Stimulated activated CD4-positive, alpha-beta T cell treated with anti-CD3 and anti-CD28 coated beads, TNF-alpha, amount 100 ng/mL, for 48 hours (primary cell): ENCODE data around the gene ZNF205.

Source experiments
- DNase-seq, 3 donors: peaks; one replicate each; pipeline ENCODE4 v3.0.0-alpha.2; 2020; ENCODE audit warnings: low read depth in 3 of 3

Gene ZNF205

DNA sequence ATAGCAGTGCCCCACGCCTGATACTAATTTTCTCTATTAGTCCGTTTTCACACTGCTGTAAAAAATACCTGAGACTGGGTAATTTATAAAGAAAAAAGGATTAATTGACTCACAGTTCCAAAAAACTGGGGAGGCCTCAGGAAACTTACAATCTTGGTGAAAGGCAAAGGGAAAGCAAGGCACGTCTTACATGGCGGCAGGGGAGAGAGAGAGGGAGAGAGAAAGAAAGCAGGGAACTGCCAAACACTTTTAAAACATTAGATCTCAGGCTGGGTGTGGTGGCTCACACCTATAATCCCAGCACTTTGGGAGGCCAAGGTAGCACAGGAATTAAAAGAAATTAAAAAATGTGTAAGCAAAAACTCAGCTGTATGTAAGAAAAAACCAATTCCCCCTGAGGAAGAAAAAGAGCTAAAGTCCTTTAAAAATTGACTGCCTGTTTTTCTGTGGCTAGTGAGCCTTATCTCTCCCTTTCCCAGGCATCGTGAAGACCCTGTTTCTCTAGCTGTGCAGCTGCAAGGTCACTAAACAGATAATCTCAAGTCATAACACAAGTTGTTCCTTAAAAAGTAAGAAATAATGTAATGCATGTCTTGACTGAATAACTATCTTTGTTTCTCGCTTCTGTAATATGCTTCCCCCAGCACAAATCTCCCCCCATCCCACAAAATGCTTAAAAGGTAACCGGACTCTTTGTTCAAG, 27.3 kb upstream of the ZNF205 start:
- no peak for DNase-seq

DNA sequence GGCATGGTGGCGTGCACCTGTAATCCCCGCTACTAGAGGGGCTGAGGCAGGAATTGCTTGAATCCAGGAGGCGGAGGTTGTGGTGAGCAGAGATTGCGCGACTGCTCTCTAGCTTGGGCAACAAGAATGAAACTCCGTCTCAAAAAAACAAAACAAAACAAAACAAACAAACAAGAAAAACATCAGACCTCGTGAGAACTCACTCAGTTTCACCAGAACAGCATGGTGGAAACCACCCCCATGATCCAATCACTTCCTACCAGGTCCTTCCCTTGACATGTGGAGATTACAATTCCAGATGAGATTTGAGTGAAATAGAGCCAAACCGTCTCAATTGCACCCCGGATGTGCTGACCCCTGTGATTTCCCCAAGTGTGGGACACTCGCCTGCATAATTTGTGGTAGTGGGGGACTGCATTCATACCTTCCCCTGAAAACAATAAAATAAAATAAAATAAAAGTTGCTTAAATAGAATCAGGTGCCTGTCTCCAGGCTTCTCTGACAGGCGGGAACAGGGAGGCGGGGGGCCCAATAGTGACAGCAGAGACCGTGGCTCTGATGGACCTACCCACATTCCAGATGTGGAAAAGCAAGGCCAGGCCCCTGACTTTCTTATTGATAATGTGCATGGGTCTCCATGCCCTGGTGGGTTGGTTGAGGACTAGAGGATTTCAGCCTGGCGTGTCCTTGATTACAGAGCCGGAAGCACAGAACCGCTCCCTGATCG, 26.4 kb upstream of the ZNF205 start:
- no peak for DNase-seq

GRCh38 chr16:3086596-3087242, 25.7 kb upstream of the ZNF205 start:
- no peak for DNase-seq

DNA sequence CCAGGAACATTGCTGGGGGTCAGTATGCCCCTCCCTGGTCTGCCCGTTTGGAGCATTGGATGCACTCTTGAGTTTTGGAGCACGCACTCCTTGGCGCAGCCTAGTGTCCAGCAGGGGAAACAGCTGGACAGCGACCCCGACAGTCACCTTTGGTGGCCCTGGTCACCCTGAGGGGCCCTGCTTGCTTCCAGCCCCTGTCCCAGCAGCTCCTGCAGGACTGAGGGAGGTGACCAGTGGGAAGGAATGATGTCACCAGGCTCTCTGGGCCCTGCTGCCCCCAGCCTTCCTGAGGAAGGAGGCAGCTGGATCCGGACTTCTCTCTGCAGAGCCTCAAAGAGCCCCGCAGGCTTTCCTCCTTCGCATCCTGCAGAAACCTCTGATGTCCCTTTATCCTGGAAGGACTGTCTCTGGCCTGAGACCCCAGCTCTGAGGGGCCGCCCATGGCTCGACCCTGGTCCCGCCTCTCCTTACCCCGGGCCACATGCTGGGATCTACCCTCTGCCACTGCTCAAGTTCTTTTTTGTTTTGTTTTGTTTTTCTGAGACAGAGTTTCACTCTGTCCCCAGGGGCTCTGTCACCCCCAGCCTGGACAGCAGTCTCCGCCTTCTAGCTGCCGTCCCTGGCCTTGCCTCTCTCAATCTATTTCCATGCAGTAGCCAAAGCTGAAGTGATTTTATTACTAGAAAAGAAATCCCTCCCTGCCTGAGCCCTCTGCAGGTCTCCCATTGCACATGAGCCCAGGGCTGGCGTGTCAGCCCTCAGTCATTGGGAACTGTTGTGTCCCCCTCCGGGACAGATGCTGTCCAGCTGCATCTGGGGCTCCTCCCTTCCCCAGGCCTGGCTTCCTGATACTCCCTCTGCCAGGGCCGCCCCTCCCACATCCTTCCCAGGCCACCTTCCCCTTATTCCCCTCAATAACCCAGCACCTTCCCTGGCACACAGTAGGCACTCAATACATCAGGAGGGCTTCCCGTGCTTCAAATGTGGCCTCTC, 24.8 kb upstream of the ZNF205 start:
- no peak for DNase-seq

GRCh38 chr16:3088450-3088849, 23.9 kb upstream of the ZNF205 start:
- no peak for DNase-seq

GRCh38 chr16:3088925-3089716, 23.3 kb upstream of the ZNF205 start:
- no peak for DNase-seq

- no peak for DNase-seq
Measured at GRCh38 chr16:3089717-3090592, 22.4 kb upstream of the ZNF205 start.

DNA sequence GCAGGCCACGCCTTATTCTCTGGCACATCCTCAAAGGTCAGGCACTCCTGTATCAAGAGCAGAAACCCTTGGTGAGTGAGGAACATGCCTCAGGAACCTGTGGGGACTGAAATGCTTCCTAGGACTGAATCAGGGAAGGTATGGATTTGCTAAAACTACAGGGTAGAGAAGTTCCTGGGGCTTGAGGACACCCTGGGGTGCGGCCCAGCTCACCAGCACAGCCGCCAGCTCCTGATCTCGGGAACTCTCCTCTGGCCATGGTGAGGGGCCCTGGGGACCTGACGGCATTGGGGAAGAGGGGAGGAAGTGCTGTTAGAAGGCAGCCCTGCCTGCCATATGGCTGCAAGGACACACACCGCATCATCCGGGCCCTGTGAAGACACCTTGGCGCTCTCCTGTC, 20.8 kb upstream of the ZNF205 start:
- DNase-seq: no peak

DNA sequence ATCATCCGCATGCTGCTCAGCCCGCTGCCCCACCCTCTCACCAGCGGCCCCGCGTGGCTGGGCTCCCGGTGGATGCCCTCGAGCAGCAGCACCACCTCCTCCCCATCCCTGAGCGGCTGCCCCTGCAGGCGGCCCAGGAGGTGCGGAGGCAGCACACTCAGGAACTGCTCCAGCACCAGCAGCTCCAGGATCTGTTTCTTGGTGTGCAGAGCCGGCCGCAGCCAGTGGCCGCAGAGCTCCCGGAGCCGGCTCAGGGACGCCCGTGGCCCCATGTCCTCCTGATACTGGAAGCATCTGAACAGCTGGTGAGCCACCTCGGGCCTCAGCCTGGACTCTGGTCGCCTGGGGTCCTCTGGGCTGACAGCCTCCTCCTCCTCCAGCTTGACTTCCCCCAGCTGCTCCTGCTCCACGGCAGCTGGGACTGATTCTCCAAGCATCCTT, 19.9 kb upstream of the ZNF205 start:
- DNase-seq: no peak

DNA sequence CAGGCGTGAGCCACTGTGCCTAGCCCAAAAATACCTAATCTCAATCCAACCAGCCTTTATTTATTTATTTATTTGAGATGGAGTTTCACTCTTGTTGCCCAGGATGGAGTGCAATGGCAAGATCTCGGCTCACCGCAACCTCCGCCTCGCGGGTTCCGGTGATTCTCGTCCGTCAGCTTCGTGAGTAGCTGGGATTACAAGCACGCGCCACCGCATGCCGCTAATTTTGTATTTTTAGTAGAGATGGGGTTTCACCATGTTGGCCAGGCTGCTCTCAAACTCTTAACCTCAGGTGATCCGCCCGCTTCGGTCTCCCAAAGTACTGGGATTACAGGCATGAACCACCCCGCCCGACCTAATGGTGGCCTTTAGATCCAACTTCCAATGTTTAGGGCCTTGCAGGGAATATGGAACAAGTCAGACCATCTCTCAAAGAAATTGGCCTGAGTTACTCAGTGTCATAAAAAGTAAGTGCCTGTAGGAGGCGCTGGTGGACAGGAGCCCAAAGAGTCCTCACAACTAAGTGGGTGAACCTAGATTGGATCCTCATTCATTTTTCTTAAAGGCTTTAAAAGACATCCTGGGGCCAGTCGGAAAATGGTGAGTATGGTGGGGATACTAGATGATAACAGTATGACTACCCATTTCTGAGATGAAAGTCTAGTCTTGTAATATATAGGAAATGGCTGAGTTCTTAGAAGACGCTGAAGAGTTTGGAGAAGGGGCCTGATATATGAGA, 17.9 kb upstream of the ZNF205 start:
- DNase-seq: no peak

GRCh38 chr16:3095869-3096268, 16.5 kb upstream of the ZNF205 start:
- DNase-seq: peak in 1 of 3 donors; percentile 49

- DNase-seq: no peak
Measured at GRCh38 chr16:3096362-3096761, 16.0 kb upstream of the ZNF205 start.

GRCh38 chr16:3097266-3097665, 15.1 kb upstream of the ZNF205 start:
- DNase-seq: no peak

- no peak for DNase-seq
Measured at GRCh38 chr16:3098459-3099394, 13.7 kb upstream of the ZNF205 start, which contains the start of gene ZSCAN10. Gene ZSCAN10, minus strand, starts transcription at chr16:3099294. Its CDS starts 6,357 bp downstream, at chr16:3092937.

GRCh38 chr16:3099395-3099731, 13.0 kb upstream of the ZNF205 start:
- no peak for DNase-seq

DNA sequence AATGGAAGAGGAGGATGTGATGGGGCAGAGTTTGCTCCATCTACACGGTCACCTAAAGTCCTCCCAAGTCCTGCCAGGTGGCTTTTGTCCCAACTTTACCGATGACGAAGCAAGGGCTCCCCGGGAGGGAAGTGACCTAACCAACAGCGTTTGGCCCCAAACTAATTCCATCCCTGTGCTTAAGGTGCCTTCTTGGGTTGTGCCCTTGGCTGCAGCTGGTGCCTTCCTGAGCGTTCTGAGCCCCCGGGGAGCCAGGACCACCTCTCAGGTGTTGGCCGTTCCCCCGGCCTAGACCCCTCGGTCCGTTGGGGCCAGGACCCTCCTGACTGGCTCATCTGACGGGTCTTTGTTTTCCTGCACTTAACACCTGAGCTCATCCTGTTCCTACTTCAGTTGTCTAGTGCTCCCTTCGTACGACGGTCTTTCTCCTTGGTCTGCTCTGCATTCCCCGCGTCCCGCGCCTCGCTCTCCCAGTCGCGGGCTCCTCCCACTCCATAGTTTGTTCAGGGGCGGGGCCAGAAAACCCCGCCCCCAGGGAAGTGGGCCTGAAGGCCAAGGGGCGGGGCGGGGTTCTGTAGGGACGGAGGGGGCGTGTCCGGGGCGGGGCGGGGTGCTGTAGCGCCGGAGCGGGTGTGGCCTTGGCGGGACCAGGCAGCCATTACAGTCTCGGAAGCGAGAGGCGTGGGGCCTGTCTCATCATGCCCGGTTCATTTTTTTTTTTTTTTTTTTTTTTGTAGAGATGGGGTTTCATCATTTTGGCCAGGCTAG, 12.5 kb upstream of the ZNF205 start:
- DNase-seq: peak; percentile 90 to 99 (median 94)
